CD1c-positive myeloid dendritic cell (primary cell): ENCODE results near the gene FZR1.
A peak's percentile ranks its signal among the peaks of the same experiment; 100 is the strongest.
"Not testable (repeated sequence)": the region's sequence is repeated elsewhere in the genome, so short reads cannot be mapped to it uniquely, and the experiment has no call there.

Source experiments
- DNase-seq: peaks from one replicate; pipeline ENCODE4 v3.0.0-alpha.2; 2016; ENCODE audit errors: extremely low spot score

The FZR1 gene

DNA sequence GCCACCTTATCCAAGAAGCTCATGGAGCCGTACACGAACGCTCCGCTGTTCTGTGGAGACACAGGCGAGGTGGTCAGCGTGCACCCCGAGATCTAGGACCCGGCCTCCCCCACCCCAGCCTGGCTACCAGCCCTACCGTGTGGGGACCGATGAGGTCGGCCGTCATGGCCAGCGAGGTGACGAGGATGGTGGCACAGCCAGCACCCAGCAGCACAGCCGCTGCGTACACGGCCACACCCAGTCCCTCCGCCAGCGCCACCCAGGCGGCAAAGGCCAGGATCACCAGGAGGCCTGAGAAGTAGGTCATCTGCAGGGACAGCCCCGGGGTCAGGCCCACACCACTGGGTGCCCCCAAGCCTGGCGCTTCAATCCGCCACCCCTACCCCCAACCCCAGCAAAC lies 40.0 kb downstream of the FZR1 start:
- no peak for DNase-seq

DNA sequence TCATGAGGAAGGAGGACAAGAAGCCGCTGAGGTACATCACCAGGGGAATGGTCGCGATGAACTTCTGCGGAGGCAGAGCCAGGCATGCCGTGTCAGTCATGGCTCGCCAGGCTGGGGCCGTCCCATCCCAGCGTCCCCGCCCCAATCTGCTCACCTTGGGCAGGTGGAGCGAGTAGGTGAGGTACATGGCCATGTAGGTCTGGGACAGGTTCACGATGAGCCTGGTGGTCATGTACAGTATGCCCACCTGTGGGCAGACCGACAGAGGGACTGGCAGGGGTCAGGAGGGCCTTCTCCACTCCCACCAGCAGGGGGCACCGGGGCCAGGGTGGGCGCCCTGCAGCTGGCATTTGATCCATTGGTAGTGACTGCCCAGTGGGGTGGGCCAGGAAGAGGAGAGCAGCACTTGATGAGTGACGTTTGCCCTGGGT lies 41.2 kb downstream of the FZR1 start:
- DNase-seq: no peak

GRCh38 chr19:3547767-3548282 lies 41.7 kb downstream of the FZR1 start:
- no peak for DNase-seq

DNA sequence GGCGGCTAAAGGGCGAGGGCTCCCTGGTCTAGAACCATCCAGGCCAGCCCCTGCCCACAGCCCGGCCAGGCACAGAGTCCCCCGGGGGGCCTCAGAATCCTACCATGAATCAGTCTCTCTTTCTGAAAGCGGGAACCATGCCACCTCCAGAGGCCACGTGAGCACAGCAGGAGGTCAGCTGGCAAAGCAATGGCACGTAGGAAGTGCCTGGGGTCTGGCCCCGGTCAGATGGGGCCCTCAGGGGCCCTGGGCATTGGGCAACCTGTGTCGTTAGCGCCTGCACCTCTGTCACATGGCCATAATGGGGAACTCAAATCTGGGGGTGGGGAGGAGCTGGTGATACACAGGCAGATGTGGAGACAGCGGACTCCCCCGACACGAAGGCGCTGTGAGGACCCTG lies 42.5 kb downstream of the FZR1 start:
- peak; percentile 90 for DNase-seq

DNA sequence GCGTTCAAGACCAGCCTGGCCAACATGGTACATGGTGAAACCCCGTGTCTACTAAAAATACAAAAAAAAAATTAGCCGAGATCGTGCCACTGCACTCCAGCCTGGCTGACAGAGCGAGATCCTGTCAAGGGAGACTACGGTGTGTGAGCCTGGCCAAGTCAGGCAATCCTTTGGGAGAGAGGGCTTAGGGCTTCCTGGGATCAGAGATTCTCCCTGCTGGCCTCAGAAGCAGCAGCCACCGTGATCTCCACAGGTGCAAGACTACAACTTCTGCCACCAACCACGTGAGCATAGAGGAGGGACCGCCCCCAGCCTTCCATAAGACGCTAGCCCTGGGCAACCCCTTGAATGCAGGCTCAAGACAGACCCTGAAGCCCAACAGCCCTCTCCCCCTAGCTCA lies 43.7 kb downstream of the FZR1 start:
- DNase-seq: no peak

DNA sequence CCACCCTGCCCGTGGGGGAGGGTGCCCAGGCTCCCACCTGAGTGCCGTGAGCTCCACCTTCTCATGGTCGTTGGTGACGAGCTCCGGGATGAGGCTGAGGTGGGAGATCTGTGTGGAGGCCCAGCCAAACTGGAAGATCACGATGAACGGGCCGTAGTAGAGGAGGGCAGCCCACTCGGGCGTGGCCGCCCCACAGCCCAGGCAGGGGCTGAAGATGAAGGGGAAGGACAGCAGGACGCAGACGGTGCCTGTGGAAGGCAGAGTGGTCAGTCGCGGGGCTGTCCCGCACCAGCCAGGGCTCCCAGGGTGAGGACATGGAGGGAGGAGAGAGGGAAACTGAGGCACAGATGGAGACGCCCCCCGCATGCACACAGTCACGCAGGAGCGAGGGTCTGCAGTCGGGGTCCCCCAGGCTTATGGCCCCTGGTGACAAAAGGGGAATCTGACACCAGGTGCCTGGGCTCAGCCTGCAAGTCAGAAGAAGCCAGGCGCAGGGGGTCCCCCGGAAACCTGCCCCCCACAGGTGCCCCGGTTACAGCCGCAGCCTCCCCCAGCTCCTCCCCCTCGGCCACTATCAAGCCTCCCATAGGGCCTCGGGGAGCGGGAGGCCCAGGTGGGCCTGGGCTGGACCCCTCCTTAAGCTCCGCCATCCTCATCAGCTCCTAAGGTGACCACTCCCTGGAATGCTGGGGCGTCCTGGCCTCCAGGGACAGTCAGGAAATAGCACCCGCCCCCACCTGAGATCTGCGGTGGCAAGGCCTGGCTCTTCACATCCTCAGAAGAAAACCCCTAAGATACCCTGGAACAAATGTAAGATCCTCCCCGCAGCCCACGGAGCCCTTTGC lies 45.1 kb downstream of the FZR1 start:
- DNase-seq: no peak

- DNase-seq: no peak
These were observed 45.6 kb downstream of the FZR1 start for GRCh38 chr19:3551792-3552095.

DNA sequence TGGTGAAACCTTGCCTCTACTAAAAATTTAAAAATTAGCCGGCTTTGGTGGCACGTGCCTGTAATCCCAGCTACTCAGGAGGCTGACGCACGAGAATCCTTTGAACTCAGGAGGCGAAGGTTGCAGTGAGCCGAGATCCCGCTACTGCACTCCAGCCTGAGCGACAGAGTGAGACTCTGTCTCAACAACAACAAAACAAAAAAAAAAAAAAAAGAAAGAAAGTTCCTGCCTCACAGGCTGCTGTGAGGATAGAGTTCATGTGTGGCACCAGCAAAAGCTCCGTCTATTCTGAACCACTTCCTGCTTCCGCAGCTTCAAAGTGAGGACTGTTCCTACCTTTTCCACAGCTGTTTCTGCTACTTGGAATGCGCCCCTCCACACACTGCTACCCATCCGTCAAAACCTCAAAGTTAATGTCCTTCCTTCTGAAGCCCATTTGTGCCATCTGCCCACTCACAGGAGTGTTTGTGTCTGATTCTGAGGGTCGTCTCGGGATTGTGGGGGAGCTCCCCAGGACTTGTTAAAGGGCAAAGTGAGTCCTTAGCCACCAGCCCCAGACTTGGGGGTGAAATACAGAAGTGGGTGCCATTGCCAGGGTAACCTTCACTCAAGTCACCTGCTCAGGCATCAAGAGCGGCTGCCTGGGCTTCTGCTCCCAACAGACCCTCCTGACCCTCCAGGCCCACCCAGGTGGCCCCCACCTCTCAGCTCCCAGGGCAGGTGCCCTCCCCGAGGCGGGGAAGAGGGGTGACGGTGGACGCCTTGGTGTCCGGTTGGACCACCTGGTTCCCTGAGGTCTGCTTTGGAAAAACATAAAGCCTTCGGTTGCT lies 48.4 kb downstream of the FZR1 start:
- peak; percentile 65 for DNase-seq

GRCh38 chr19:3555653-3556422 lies 49.7 kb downstream of the FZR1 start:
- no peak for DNase-seq

- no peak for DNase-seq
These were observed 50.4 kb downstream of the FZR1 start for GRCh38 chr19:3556423-3556977.

DNA sequence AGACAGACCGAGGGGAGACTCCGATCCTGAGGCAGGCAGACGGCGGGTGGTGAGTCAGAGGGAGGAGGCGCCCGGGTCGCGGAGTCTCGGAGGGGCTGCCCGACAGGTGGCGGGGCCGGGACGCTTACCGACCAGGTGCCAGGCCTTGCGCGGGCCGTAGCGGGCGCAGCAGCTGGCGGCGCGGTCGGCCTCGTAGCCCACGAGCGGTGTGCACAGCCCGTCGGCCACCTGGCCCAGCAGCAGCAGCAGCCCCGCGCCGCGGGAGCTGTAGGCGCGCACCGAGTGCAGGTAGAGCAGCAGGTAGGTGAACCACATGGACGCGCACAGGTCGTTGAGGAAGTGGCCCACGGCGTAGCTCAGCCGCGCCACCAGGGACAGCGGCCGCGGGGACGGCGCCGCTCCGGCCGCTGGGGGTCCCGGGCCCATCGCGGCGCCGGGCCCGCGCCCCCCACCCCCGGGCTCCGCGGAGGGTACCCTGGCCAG lies 50.9 kb downstream of the FZR1 start:
- peak; percentile 47 for DNase-seq

- DNase-seq: peak; percentile 99
These were observed 51.5 kb downstream of the FZR1 start, which contains the start of gene MFSD12 for GRCh38 chr19:3557461-3558248. TSS of gene MFSD12 (minus strand) at chr19:3557586. CDS start at chr19:3557403, 183 bp downstream.

DNA sequence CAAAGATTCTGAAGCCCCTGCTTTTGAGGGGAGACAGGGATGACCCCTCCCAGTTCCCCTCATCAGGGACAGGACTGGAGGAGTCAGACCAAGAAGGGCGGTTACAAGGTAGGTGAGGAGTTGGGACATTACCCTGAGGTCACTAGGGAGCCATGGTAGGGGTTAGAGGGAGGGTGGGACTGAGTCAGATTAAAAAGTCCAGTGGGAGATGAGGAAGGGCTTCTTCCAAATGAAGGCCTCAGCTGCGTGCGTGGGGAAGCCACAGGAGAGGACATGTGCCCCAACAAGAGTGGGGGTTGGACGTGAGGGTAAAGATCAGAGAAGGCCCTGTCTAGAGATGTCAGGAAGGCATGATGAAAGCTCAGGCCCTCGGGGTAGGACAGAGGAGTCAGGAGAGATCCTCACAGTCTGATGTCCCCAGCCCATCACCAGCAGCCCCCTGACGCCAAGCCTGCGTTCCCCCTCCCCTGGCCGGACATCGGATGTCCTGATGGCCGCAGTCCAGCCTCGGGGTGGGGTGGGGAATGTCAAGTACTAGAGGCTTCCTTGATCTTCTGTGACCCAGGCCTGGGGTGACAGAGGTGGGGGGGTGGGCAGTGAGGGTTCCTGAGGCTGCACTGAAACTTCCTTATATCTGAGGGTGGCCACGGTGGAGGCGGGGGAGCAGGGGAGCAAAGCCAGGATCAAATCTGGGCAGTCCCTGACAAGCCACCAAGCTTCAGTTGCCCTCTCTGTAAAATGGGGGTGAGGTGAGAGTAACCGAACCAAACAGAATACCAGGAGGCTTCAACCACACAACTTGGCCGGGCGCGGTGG lies 57.8 kb downstream of the FZR1 start:
- DNase-seq: peak; percentile 72

- no peak for DNase-seq
These were observed 59.0 kb downstream of the FZR1 start for GRCh38 chr19:3565139-3565538.

DNA sequence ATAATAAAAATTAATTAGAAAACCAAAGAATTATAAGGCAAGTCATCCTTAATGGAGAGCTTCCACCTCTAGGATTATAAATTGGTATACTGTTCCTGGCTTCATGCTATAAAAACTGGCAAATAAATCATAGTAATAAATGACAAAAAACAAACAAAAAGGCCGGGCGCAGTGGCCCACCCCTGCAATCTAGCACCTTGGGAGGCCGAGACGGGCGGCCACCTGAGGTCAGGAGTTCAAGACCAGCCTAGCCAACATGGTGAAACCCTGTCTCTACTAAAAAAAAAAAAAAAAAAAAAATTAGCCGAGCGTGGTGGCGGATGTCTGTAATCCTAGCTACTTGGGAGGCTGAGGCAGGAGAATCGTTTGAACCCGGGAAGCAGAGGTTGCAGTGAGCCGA lies 63.9 kb downstream of the FZR1 start:
- DNase-seq: not testable (repeated sequence)

DNA sequence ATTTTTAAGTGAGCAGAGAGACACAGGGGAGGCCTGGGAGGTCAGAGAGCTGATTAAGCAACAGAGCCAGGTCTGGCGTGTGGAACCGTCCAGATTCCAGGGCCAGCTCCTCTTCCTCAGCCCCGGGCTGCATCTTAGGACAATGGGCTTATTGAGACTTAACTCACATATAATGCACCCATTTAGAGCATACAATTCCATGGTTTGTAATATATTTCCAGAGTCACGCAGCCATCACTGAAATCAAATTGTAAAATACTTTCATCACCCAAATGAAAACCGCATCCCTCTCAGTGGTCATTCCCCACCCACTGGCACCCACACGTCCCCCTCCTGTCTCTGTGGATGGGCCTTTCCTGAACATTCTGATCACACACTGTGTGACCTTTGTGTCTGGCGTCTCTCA lies 64.5 kb downstream of the FZR1 start:
- DNase-seq: peak; percentile 70

DNA sequence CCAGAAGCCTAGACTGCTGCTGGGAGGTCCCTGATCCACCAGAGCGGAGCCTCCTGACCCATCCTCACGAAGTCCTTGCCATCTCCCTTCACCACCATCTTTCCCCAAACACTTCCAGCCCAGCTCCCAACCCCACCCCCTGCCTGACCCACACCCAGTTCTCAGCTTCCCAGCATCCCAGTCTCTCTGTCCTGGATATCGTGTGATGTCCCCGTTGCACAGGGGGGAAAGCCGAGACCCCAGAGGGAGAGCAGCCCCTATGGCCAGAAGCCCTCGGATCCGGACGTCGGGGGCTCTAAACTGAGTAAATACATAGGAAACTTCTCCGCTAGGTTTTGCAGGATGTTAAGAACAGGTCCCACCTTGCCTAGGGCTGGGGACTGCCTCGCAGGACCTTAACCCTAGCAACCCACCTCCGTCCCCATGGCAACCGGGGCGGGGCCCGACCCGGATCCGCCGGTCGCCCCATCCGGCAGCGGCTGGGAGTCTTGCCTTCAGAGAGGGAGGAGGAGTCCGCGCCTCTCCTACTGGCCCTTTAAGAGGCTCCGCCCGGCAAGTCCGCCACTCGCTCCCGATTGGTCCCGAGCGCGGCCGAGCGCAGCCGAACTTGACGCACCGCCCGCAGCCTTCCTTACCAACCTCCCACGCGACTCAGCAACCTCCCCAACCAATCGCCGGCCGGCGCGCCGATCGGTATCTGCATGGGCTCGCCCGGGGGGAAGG lies 66.2 kb downstream of the FZR1 start:
- peak; percentile 100 for DNase-seq

DNA sequence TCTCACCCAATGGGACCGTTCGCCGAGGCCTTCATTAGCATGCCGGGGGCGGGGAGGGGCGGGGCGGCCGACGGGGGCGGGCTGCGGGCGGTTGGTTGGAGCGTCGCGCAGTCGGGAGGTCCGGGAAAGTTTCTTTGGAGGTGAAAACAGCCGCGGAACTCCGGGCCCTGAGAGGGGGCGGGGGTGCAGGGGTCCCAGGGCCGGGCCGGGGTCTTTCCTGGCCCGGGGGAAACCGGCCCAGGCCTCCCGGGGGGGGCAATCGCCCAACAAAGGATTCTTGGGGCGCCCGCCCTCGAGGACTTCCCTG lies 66.7 kb downstream of the FZR1 start, which contains the start of gene HMG20B:
Gene HMG20B, plus strand, starts transcription at position 90 of the 307 bp plus-strand sequence. CDS start 366 bp downstream, outside the sequence.
- DNase-seq: no peak

DNA sequence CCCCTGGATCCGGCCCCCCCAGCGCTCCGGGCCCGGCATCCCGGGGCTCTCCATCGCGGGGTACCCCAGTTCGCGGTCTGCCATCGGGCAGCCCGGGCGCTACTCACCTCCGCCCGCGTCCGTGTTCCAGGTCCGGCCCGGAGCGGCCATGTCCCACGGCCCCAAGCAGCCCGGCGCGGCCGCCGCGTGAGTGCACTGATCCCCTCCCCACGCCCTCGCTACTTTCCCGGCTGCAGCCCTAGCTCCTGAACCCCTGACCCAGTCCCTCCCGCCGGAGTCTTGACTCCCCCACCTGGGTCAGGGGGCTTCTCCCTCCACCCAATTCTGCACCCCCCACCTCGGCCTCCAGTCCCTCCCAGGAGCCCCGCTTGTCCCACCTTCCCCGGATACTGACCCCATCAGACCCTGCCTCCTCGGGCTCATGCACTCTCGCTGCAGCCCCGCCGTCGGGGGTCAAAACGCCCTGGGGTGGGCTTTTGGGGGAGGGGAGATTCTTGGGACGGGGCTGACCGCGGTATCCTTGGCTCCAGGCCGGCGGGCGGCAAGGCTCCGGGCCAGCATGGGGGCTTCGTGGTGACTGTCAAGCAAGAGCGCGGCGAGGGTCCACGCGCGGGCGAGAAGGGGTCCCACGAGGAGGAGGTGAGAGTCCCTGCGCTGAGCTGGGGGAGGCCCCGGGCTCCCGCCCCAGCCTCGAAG lies 67.2 kb downstream of the FZR1 start:
- no peak for DNase-seq
